Astrocyte of the cerebellum (primary cell): ENCODE results near the gene YIF1A.
"Not testable (repeated sequence)": the region's sequence is repeated elsewhere in the genome, so short reads cannot be mapped to it uniquely, and the experiment has no call there.

Source experiments
- DNase-seq: peaks from one replicate; pipeline ENCODE4 v3.0.0-alpha.2; 2011; ENCODE audit warnings: low read depth
- H3K4me3 ChIP-seq: 2 replicates; pipeline ENCODE4 v1.5.1; 2011; ENCODE audit warnings: mild to moderate bottlenecking, low read depth, low read length, moderate library complexity
- CTCF ChIP-seq: IDR thresholded peaks from 2 replicates; pipeline ENCODE4 v1.5.1; 2012; ENCODE audit warnings: low read length, low read depth, moderate library complexity, mild to moderate bottlenecking; ENCODE audit errors: missing control alignments
- in situ Hi-C: cut with HindIII; loops from 2 replicates; pipeline ENCODE4 v1.10.0; 2017; ENCODE audit warnings: low sequenced_read_pairs

YIF1A gene

DNA sequence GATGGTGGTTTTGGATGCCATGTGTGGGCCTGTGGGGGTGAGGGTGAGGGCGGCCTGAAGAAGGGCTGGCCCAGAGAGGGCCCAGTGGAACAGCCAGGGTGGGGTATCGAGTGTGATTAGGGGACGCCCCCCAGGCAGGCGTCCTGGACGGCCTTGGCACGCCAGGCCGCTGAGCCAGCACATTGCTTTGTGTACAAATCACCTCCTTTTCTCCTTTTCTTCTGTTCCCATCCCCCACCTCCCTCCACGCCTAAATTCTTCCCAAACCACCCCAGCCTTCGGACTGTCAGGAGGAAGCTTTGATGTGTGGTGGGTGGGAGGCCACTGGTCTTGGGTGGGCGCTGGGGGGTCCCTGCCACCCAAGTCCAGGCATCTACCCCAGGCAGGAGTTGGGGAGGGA lies 35.7 kb upstream of the YIF1A start:
- no peak for TF ChIP-seq CTCF
- no peak for DNase-seq
- H3K4me3 ChIP-seq = no peak overlapping the region
- in situ Hi-C loops = no loop called here

DNA sequence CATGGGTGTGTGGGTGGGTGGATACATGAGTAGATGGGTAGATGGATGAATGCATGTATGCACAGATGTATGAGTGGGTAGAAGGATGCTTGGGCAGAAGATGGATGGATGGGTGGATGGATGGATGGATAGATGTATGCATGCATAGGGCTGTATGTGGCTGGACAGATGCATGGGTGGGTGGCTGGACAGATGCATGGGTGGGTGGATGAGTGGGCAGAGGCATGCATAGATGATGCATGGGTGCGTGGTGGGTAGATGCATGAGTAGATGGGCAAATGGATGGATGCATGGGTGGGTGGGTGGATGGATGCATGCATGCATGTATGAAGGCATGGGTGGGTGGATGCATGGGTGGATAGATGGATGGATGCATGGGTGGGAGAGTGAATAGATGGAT lies 34.7 kb upstream of the YIF1A start:
- no peak for TF ChIP-seq CTCF
- in situ Hi-C loops = no loop called here

DNA sequence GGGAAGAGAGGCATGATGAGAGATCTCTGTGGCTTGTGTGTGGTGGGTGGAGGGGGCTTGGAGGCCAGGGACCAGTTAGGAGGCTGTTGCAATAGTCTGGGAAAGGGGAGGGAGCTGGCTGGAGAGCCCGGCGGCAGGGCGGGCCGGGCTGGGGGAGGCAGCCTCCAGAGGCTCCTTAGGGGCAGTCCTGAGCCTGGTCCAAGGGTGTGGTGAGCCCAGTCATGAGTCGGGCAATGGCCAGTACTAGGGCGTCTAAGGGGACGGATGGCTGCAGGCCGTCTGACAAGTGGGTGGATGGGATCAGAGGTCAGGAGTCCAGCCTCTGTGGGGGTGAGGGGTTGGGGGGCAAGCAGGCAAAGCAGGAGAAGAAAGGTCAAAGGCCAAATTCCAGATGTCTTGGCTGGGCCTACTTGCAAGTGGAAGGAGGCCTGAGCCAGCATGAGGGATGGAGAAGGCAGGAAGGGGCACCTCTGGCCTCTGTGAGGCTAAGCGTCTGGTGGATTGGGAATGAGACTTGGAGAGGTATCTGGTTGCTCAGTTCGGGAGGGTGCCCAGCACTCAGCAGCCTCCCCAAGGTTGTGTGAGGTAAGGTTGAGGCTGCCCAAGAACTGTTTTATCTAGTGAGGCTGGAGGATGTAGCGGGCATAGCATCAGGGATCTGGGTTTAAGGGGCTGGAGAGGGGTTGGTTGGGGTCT lies 33.9 kb upstream of the YIF1A start:
- in situ Hi-C loops = no loop called here
- no peak for DNase-seq
- TF ChIP-seq CTCF = no peak
- H3K4me3 ChIP-seq = no peak overlapping the region

More for the DNA sequence above, 34.7 kb upstream of the YIF1A start:
- DNase-seq = no peak
- H3K4me3 ChIP-seq = no peak overlapping the region

DNA sequence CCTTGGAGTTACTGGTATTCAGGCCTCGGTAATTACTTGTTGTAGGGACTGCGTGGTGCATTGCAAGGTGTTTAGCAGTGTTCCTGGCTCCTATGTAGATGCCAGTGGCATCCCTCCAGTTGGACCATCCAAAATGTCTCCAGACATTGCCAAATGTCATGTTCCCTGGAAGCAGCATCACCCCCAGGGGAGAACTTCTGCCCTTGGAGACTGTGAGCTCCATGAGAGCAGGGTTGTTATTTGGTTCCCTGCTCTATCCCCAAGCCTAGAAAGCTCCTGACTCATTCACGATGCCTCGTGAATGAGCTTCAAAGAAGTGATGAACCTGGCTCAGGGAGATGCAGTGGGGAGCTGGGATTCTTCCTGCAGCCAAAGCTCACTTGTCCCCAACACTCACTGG lies 32.7 kb upstream of the YIF1A start:
- in situ Hi-C loops = no loop called here
- no peak for DNase-seq
- TF ChIP-seq CTCF = no peak
- no peak overlapping the region for H3K4me3 ChIP-seq

GRCh38 chr11:66320748-66321147 lies 31.8 kb upstream of the YIF1A start:
- DNase-seq, in situ Hi-C loops: not testable (repeated sequence)

DNA sequence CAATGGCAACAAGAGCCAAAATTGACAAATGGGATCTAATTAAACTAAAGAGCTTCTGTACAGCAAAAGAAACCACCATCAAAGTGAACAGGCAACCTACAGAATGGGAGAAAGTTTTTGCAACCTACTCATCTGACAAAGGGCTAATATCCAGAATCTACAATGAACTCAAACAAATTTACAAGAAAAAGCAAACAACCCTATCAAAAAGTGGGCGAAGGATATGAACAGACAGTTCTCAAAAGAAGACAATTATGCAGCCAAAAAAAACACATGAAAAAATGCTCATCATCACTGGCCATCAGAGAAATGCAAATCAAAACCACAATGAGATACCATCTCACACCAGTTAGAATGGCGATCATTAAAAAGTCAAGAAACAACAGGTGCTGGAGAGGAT lies 31.3 kb upstream of the YIF1A start:
- DNase-seq, in situ Hi-C loops, H3K4me3 ChIP-seq: not testable (repeated sequence)

More at GRCh38 chr11:66320748-66321147, 31.8 kb upstream of the YIF1A start:
- H3K4me3 ChIP-seq = not testable (repeated sequence)

DNA sequence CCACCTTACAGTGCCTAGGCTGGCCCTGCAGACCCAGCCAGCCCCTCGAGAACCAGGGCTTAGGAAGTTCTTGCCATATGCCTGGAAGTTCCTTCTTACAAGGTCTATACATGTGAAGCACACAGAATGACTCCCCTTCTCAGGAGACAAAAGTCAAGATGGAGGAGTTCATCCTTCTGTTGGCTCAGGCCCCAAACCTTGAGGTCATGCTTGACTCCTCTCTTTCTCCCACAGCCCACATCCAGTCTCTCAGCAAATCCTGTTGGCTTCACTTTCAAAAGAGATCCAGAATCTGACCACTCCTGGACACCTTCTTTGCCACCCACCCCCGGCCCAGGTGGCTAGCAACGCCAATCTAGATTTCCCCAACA lies 29.6 kb upstream of the YIF1A start:
- TF ChIP-seq CTCF = no peak
- no peak overlapping the region for H3K4me3 ChIP-seq
- no peak for DNase-seq
- in situ Hi-C loops = no loop called here
